Stimulated activated naive CD8-positive, alpha-beta T cell treated with anti-CD3 and anti-CD28 coated beads, Interleukin-15, amount 100 ng/mL, for 72 hours (primary cell): ENCODE data around the gene TMPRSS13.
"Not testable (repeated sequence)": the region's sequence is repeated elsewhere in the genome, so short reads cannot be mapped to it uniquely, and the experiment has no call there.

Source experiments
- ATAC-seq: fragments of 150-1000 bp; cut with Tn5 transposase; 2 replicates; pipeline ENCODE4 v1.10.0; 2021; ENCODE audit warnings: mild to moderate bottlenecking, moderate library complexity
- DNase-seq, 2 donors: peaks; one replicate each; pipeline ENCODE4 v3.0.0; 2021 to 2022
- H3K27ac Mint-ChIP-seq, 2 donors: one replicate each; pipeline ENCODE4 v1.8.0; 2022; ENCODE audit warnings: mild to moderate bottlenecking in 2 of 2, mixed read lengths in 2 of 2, moderate library complexity in 2 of 2
- H3K27me3 Mint-ChIP-seq: one replicate; pipeline ENCODE4 v1.8.0; 2022; ENCODE audit warnings: mixed read lengths
- H3K4me1 Mint-ChIP-seq: one replicate; pipeline ENCODE4 v1.8.0; 2022; ENCODE audit warnings: mild to moderate bottlenecking, mixed read lengths
- H3K4me3 Mint-ChIP-seq, 2 donors: one replicate each; pipeline ENCODE4 v1.8.0; 2022; ENCODE audit warnings: mild to moderate bottlenecking in 2 of 2, mixed read lengths in 2 of 2, moderate library complexity in 1 of 2
- H3K9me3 Mint-ChIP-seq, 2 donors: one replicate each; pipeline ENCODE4 v1.8.0; 2022; ENCODE audit warnings: mixed read lengths in 2 of 2

The TMPRSS13 gene

DNA sequence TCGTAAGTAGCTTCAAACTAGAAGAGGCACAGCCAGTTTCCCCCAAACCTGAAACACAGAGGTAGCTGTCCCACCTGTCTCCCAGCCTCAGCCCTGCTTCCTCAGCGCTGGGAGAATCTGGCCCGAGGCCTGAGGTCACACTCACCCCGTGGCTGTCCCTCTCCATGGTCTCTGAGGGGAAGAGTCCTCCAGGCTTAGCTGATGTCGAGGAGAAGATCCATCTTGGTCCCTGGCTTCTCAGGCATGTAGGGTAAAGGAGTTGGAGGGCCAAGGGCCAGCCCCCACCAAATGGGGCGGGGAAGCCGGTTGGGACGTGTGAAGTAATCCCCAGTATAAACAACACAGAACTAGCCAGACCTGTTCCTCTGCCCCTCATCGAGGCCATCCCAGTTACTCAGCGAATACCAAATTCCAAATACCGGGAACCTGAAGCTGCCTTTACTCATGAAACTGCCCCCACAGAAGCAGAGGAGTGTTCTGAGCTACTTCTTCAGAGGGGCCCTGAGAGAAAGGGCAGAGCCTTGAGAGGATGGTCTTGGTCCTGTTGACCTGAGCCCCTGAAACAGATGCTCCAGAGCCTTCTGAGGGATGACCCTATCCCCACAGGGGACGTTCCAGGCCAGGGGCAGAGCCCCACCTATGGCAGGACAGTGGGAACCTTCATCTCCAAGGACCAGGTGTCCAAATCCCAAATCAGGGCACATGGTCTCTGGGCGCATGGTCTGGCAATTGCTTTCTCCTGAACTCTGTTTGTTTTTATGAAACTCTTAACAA, at the start of gene TMPRSS13:
Gene TMPRSS13 (minus strand): TSS at position 261 of the 774 bp plus-strand sequence. CDS start 95 bp downstream, at position 166.
- peak within 1 kb of the TSS; percentile 41 to 77 for H3K27ac Mint-ChIP-seq
- DNase-seq = no peak

GRCh38 chr11:117978991-117979390, 49.8 kb upstream of the TMPRSS13 start:
- Mint-ChIP-seq H3K9me3 (no peaks in the 10 kb centered on the region), H3K4me1 (peaks cover 89% of the 10 kb centered on the region), H3K27ac (peak overlapping the region in 1 of 2 donors; percentile 88), H3K27me3 (no peaks in the 10 kb centered on the region), H3K4me3 (peak overlapping the region; percentile 6 to 58)
- ATAC-seq (no peak), DNase-seq (no peak)

More for the DNA sequence above, at the start of gene TMPRSS13:
- no peaks in the 10 kb centered on the region for H3K27me3 Mint-ChIP-seq
- H3K4me3 Mint-ChIP-seq = peak within 1 kb of the TSS; percentile 53 to 72
- H3K4me1 Mint-ChIP-seq = peaks cover 66% of the 10 kb centered on the region
- no peak for ATAC-seq
- no peaks in the 10 kb centered on the region for H3K9me3 Mint-ChIP-seq

DNA sequence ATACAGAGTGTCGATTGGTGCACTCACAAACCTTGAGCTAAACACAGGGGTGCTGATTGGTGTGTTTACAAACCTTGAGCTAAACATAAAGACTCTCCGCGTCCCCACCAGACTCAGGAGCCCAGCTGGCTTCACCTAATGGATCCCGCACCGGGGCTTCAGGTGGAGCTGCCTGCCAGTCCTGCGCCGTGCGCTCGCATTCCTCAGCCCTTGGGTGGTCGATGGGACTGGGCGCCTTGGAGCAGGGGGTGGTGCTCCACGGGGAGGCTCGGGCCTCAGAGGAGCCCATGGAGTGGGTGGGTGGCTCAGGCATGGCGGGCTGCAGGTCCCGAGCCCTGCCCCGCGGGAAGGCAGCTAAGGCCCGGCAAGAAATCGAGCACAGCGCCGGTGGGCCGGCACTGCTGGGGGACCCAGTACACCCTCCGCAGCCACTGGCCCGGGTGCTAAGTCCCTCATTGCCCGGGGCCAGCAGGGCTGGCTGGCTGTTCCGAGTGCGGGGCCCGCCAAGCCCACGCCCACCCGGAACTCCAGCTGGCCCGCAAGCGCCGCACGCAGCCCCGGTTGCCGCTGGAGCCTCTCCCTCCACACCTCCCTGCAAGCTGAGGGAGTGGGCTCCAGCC, 49.2 kb upstream of the TMPRSS13 start:
- H3K27me3 Mint-ChIP-seq, H3K9me3 Mint-ChIP-seq, ATAC-seq, DNase-seq: not testable (repeated sequence)
- H3K4me3 Mint-ChIP-seq = peak overlapping the region in 1 of 2 donors; percentile 85
- peaks cover 88% of the 10 kb centered on the region for H3K4me1 Mint-ChIP-seq
- H3K27ac Mint-ChIP-seq = peak overlapping the region in 1 of 2 donors; percentile 93

DNA sequence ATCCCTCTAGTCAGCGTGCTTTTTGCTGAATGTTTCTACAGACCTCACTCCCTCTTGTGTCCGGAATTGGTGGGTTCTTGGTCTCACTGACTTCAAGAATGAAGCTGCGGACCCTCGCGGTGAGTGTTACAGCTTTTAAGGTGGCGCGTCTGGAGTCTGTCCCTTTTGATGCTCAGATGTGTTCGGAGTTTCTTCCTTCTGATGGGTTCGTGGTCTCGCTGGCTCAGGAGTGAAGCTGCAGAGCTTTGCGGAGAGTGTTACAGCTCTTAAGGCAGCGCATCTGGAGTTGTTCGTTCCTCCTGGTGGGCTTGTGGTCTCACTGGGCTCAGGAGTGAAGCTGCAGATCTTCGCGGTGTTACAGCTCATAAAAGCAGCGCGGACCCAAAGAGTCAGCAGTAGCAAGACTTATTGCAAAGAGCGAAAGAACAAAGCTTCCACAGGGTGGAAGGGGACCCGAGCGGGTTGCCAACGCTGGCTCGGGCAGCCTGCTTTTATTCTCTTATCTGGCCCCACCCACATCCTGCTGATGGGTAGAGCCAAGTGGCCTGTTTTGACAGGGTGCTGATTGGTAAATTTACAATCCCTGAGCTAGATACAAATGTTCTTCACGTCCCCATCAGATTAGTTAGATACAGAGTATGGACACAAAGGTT, 48.5 kb upstream of the TMPRSS13 start:
- not testable (repeated sequence) for H3K9me3 Mint-ChIP-seq, ATAC-seq, H3K27me3 Mint-ChIP-seq
- DNase-seq = peak; percentile 50 to 66
- Mint-ChIP-seq H3K27ac (peak overlapping the region; percentile 64 to 93), H3K4me1 (peaks cover 88% of the 10 kb centered on the region), H3K4me3 (peak overlapping the region; percentile 74 to 85)

GRCh38 chr11:117977029-117977428, 47.8 kb upstream of the TMPRSS13 start:
- Mint-ChIP-seq H3K4me3 (peak overlapping the region; percentile 74 to 85), H3K27ac (peak overlapping the region; percentile 8 to 36), H3K4me1 (peaks cover 89% of the 10 kb centered on the region)

DNA sequence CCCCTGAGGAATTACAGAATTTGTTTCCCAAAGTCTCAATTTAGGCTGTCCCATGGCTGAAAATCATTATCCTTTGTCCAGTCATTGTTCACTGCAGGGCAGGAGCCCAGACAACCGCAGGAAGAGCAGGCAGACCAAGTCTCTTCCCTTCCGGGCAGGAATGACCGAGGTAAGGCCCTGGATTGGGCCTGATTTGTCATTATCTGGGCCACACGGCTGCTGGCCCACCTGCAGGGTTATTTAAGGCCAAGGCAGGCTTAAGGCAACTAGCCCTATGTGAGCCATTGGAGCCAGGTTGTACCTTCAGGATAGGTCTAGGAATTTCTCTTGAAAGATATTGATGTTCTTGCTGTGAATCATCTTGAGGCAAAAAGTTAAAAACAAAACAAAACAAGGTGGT, 47.2 kb upstream of the TMPRSS13 start:
- no peak for DNase-seq
- Mint-ChIP-seq H3K4me1 (peaks cover 89% of the 10 kb centered on the region), H3K4me3 (peak overlapping the region; percentile 74 to 85), H3K27me3 (no peaks in the 10 kb centered on the region), H3K9me3 (no peaks in the 10 kb centered on the region), H3K27ac (no peak overlapping the region)
- no peak for ATAC-seq

More at GRCh38 chr11:117977029-117977428, 47.8 kb upstream of the TMPRSS13 start:
- no peak for DNase-seq
- Mint-ChIP-seq H3K9me3 (no peaks in the 10 kb centered on the region), H3K27me3 (no peaks in the 10 kb centered on the region)
- no peak for ATAC-seq

GRCh38 chr11:117973503-117973860, 44.3 kb upstream of the TMPRSS13 start:
- peak overlapping the region in 1 of 2 donors; percentile 11 for H3K4me3 Mint-ChIP-seq
- H3K27ac Mint-ChIP-seq = no peak overlapping the region
- no peaks in the 10 kb centered on the region for H3K9me3 Mint-ChIP-seq
- H3K27me3 Mint-ChIP-seq = no peaks in the 10 kb centered on the region
- no peak for DNase-seq
- peaks cover 93% of the 10 kb centered on the region for H3K4me1 Mint-ChIP-seq
- no peak for ATAC-seq

DNA sequence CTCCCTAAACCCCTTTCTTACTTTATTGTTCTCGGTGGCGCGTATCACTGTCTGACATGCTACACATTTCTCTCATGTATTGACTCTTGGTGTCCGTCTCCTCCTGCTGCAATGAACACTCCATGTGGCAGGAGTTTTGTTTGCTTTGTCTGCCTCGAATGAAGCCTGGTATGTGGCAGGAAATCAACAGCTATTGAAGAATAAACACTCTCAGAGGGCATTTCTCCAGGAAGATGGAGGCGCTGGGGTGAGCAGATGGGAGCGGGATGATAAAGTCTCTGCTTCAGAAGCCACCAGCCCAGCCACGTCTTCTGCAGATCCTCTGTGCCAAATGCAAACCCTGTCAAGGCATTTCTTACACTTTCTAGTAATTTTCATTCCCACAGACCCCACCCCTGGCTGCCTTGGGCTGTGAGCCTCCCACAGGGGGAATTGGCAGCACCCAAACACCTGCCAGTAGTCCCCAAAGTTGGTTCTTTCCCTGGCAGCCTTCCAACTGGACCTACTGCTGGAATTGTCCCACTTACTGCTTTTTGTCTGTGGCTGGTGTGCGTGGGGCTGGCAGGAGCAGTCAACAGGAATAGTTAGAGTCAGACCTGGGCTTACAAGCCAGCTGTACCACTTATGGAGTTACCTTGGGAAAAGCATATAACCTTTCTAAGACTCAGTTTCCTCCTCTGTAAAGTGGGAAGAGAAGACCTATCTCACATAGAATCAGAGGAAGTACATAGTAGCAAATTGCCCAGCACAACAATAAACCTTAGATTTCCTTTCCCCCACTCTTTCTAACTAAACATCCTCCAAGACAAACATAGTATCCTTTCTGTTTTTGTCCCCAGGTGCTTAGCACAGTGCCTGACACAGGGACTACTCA, 43.7 kb upstream of the TMPRSS13 start:
- DNase-seq (no peak), ATAC-seq (no peak)
- H3K4me1 Mint-ChIP-seq = peaks cover 89% of the 10 kb centered on the region
- H3K4me3 Mint-ChIP-seq = peak overlapping the region in 1 of 2 donors; percentile 11
- H3K27me3 Mint-ChIP-seq = no peaks in the 10 kb centered on the region
- H3K9me3 Mint-ChIP-seq = no peaks in the 10 kb centered on the region
- H3K27ac Mint-ChIP-seq = peak overlapping the region; percentile 5 to 67

GRCh38 chr11:117972044-117972443, 42.8 kb upstream of the TMPRSS13 start:
- ATAC-seq (no peak), DNase-seq (no peak)
- Mint-ChIP-seq H3K4me3 (no peak overlapping the region), H3K27me3 (no peaks in the 10 kb centered on the region), H3K9me3 (no peaks in the 10 kb centered on the region), H3K4me1 (peaks cover 81% of the 10 kb centered on the region), H3K27ac (peak overlapping the region in 1 of 2 donors; percentile 39)

DNA sequence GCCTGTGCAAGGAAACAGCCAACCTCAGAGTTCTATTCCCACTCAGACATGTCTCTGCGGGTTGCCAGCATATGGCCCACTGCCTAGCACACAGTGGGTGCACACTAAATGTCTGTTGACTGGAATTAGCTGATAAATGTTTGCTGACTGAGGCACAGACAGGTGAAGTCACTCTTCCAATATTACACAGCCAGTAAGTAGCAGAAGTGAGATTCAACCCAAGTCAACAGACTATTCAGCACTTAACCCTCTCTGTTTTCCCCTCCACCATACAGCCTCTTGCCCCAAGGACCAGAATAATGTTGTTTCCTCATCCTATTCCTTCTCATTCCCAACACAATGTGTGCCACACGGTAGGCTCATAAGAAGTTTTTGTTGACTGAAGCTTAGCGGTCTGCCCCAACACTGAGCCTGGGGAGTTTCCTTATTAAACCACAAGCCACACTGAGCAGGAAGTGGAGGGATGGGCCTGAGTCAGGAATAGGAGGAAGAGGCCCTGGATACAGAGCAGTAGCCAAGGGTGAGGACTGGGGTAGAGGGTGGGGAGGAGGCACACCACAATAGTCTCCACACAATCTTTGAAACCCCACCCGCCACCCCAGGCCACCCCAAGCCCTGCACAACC, 41.3 kb upstream of the TMPRSS13 start:
- no peaks in the 10 kb centered on the region for H3K27me3 Mint-ChIP-seq
- H3K4me3 Mint-ChIP-seq = peak overlapping the region; percentile 44 to 66
- ATAC-seq = peak; percentile 70
- peak overlapping the region; percentile 75 to 80 for H3K27ac Mint-ChIP-seq
- H3K9me3 Mint-ChIP-seq = no peaks in the 10 kb centered on the region
- peaks cover 65% of the 10 kb centered on the region for H3K4me1 Mint-ChIP-seq
- DNase-seq = no peak

DNA sequence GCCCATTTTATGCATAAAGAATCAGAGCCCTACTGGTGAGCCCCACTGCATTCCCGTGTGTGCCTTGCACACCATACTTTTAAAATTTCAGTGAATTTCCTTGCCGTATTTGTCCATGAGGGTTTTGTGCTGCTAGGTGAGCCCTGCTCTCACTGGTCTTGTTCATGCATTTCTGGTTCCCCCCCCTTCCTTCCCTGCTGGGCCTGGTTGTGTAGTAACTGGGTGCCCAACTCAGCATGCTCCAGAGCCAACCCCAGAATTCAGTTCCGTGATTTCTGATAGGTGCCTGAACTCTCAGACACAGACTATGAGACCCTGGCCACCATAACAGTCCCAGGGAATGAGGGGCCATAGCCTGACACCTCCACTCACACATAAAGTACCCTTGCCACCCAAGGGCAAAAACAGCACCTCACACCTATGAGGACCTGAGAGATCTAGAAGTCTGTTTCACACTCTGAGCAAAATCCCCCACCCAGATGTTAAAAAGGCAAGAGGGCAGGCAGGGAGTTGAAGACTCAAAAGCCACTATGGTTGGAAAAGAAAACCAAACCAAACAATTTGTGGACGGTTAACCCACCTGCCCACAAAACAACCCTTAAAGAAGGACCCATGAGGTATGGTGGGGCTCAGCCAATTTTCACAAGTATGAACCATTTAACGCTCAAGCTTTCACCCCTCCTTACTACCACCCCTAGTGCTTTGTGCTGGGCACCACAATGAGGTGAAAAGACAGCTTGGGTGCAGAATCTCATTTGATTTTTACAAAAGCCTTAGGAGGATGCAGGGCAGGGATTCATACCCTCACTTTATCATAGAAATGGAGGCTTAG, 40.2 kb upstream of the TMPRSS13 start:
- H3K4me3 Mint-ChIP-seq = peak overlapping the region; percentile 44 to 66
- no peaks in the 10 kb centered on the region for H3K27me3 Mint-ChIP-seq
- peaks cover 54% of the 10 kb centered on the region for H3K4me1 Mint-ChIP-seq
- no peaks in the 10 kb centered on the region for H3K9me3 Mint-ChIP-seq
- peak; percentile 80 for ATAC-seq
- no peak overlapping the region for H3K27ac Mint-ChIP-seq
- peak; percentile 37 to 61 for DNase-seq

DNA sequence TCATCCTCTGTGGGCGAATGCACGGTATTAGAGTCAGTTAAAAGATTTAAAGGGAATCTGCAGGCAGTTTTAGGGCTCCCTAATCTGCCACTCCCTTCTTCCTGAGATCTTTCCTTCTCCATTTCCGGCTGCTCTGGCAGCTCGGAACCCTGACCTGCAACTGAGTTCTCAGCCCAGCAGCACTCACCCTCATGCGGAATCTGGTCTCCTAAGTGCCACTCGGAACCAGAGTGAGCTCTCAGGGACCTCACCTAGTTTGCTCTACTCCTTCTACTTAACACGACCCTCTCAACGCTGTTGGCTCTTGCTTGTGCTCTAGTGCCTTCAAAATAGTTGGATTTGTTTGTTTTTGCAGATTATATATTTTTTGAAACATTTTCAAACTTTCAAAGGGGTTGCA, 37.7 kb upstream of the TMPRSS13 start:
- no peak for ATAC-seq
- H3K9me3 Mint-ChIP-seq = no peaks in the 10 kb centered on the region
- peaks cover 36% of the 10 kb centered on the region for H3K4me1 Mint-ChIP-seq
- H3K4me3 Mint-ChIP-seq = no peak overlapping the region
- no peak for DNase-seq
- no peaks in the 10 kb centered on the region for H3K27me3 Mint-ChIP-seq
- no peak overlapping the region for H3K27ac Mint-ChIP-seq

- peaks cover 42% of the 10 kb centered on the region for H3K4me1 Mint-ChIP-seq
- no peaks in the 10 kb centered on the region for H3K27me3 Mint-ChIP-seq
- no peak for ATAC-seq
- H3K4me3 Mint-ChIP-seq = no peak overlapping the region
- H3K9me3 Mint-ChIP-seq = peaks cover 12 to 14% of the 10 kb centered on the region in 2 donors
- no peak overlapping the region for H3K27ac Mint-ChIP-seq
- DNase-seq = no peak
Measured at GRCh38 chr11:117962826-117963225, 33.6 kb upstream of the TMPRSS13 start.

DNA sequence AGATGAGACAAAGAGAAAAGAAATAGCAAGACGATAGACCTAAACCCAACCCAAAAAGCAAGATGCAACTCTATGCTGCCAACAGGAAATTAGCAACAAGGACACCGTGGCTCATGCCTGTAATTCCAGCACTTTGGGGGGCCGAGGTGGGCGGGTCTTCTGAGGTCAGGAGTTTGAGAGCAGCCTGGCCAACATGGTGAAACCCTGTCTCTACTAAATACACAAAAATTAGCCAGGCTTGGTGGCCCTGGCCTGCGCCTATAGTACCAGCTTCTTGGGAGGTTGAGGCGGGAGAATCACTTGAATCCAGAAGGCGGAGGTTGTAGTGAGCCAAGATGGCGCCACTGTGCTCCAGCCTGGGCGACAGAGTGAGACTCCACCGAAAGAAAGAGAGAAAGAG, 32.7 kb upstream of the TMPRSS13 start:
- Mint-ChIP-seq H3K27ac (no peak overlapping the region), H3K27me3 (no peaks in the 10 kb centered on the region), H3K4me1 (peaks cover 43% of the 10 kb centered on the region), H3K9me3 (peaks cover 19 to 23% of the 10 kb centered on the region in 2 donors), H3K4me3 (no peak overlapping the region)
- DNase-seq = no peak
- no peak for ATAC-seq
